ENCODE measurements around the gene ERI2. TPM values are rescaled to one million over a fixed set of nuclear protein-coding genes. Genes with fewer than 3 reads are reported as not detected.
"Not testable (repeated sequence)": the region's sequence is repeated elsewhere in the genome, so short reads cannot be mapped to it uniquely, and the experiment has no call there.

The ERI2 gene
- total RNA-seq, 1 donor from 2014 or later: 27.8 TPM

GRCh38 chr16:20764448-20764847 is 41.8 kb downstream of the ERI2 start:
- DNase-seq: not testable (repeated sequence)

GRCh38 chr16:20763461-20764232 is 42.6 kb downstream of the ERI2 start, which contains the start of gene ACSM3:
TSS of gene ACSM3 (plus strand) at chr16:20764014. CDS start at chr16:20770035, 6,021 bp downstream.
- no peak for DNase-seq

- no peak for DNase-seq
Observed at GRCh38 chr16:20762404-20763123, 43.7 kb downstream of the ERI2 start.

GRCh38 chr16:20761175-20761574 is 45.1 kb downstream of the ERI2 start:
- DNase-seq: no peak

- DNase-seq: no peak
Observed at GRCh38 chr16:20760346-20760745, 45.9 kb downstream of the ERI2 start.

GRCh38 chr16:20755799-20756198 is 50.5 kb downstream of the ERI2 start:
- not testable (repeated sequence) for DNase-seq

GRCh38 chr16:20755238-20755637 is 51.0 kb downstream of the ERI2 start:
- no peak for DNase-seq

- no peak for DNase-seq
Observed at GRCh38 chr16:20753727-20754126, 52.5 kb downstream of the ERI2 start.

GRCh38 chr16:20750558-20750957 is 55.7 kb downstream of the ERI2 start:
- no peak for DNase-seq

- no peak for DNase-seq
Observed at GRCh38 chr16:20749474-20749873, 56.8 kb downstream of the ERI2 start.

- DNase-seq: no peak
Observed at GRCh38 chr16:20747030-20747816, 59.0 kb downstream of the ERI2 start.

GRCh38 chr16:20746461-20746860 is 59.8 kb downstream of the ERI2 start:
- no peak for DNase-seq

Small RNA genes lying within 50 kb of the gene (small RNA-seq; reads per million reads assigned to genes)
- gene RF00618: not detected
- 0.09 reads per million for gene RNU6-944P

Other genes starting within 250 kb of the ERI2 start
- not detected for gene ACSM2B, start 230.1 kb downstream of the ERI2 start, total RNA-seq
- gene ACSM1, start 108.8 kb downstream of the ERI2 start, total RNA-seq: not detected
- 94.1 TPM for gene THUMPD1, start 64.7 kb downstream of the ERI2 start, total RNA-seq
- 0.47 TPM for gene ACSM3, start 42.5 kb downstream of the ERI2 start, total RNA-seq
- gene REXO5, start 55 bp upstream of the ERI2 start, total RNA-seq: 9.4 TPM
- gene DCUN1D3, start 93.9 kb upstream of the ERI2 start, total RNA-seq: 18.9 TPM
- 66.9 TPM for gene LYRM1, start 94.3 kb upstream of the ERI2 start, total RNA-seq